Measurements from ENCODE around the gene CHAF1B.

Gene CHAF1B

DNA sequence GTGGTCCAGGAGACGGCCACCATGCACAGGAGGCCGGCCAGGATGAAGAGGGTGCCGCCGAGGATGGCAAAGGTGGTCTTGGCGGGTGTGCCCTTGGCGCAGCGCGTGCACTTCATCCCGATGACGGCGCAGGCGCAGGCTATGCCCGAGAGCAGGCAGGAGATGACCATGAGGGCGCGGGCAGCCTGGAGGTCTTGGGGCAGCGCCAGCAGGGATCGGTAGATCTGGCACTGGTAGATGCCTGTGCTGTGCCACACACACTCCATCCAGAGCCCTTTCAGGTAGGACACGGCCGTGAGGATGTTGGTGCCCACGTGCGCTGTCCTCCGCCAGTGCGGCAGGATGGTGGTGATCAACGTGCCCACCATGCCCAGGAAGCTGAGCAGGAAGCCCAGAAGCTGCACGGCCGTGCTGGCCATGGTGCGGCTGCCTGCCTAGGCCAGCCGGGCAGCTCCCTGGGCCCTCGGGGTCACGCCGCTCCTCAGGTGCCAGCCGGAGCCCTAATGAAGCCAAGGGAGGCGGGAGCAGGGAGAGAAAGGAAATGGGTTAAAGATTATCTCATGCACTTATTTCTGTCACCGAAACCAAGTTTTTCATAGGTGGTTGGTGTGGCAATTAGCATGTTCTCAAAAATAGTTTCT is 76.2 kb downstream of the CHAF1B start:
- Histone ChIP-seq H3K9me2 (replicated peaks; ENCODE audit: control insufficient read depth, low read length) (no peaks in the 10 kb centered on the region), H3K4me1 (ENCODE audit: control insufficient read depth, low read length) (no peaks in the 10 kb centered on the region), H3K4me3 (ENCODE audit: low read length) (no peak overlapping the region), H3K27ac (ENCODE audit: low read depth, low read length) (no peak overlapping the region), H3K79me2 (ENCODE audit: control insufficient read depth, low read length) (no peaks in the 10 kb centered on the region), H4K20me1 (ENCODE audit: control insufficient read depth, insufficient read depth, low read depth, low read length) (no peaks in the 10 kb centered on the region), H3K36me3 (ENCODE audit: control insufficient read depth, low read length) (no peaks in the 10 kb centered on the region), H3K4me2 (ENCODE audit: low read length) (no peak overlapping the region), H3K27me3 (ENCODE audit: control insufficient read depth, low read length) (no peaks in the 10 kb centered on the region), H3F3A (ENCODE audit: control insufficient read depth, insufficient read depth) (no peaks in the 10 kb centered on the region), H3K9me3 (ENCODE audit: control insufficient read depth, insufficient read depth, low read length) (no peaks in the 10 kb centered on the region)
- TF ChIP-seq, protein P1, sequence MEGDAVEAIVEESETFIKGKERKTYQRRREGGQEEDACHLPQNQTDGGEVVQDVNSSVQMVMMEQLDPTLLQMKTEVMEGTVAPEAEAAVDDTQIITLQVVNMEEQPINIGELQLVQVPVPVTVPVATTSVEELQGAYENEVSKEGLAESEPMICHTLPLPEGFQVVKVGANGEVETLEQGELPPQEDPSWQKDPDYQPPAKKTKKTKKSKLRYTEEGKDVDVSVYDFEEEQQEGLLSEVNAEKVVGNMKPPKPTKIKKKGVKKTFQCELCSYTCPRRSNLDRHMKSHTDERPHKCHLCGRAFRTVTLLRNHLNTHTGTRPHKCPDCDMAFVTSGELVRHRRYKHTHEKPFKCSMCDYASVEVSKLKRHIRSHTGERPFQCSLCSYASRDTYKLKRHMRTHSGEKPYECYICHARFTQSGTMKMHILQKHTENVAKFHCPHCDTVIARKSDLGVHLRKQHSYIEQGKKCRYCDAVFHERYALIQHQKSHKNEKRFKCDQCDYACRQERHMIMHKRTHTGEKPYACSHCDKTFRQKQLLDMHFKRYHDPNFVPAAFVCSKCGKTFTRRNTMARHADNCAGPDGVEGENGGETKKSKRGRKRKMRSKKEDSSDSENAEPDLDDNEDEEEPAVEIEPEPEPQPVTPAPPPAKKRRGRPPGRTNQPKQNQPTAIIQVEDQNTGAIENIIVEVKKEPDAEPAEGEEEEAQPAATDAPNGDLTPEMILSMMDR (IDR thresholded peaks at IDR 0.05; ENCODE audit: low read depth, low read length, poor library complexity, severe bottlenecking) = no peak
- TF ChIP-seq EZH2phosphoT487 (IDR thresholded peaks at IDR 0.05; ENCODE audit: borderline replicate concordance, low read length) = no peak

DNA sequence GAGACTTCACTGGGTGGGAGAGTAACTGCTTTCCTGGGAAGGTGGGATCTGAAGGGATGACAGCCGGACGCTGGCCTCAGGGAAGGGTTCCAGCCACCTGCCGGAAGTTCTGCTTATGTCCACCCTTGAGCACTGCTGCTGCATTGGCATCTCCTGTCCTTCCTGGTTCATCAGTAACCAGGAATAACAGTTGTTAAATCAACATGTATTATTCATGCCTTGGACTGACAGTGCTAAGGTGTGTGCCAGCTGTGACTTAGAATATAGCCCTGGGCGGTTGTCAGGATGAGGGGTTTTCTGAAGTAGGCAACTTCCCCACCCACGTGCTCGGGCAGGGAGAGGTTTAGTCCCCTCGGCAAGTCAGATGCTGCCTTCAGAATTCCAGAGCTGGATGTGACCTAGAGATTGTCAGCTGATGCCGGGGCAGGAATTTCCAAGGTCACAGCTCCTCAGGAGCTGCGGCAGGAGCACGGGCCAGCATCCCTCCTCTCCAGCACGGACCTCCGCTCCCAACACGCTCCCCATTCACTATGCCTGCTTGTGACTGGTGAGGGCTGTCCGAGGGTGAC is 76.8 kb downstream of the CHAF1B start:
- Histone ChIP-seq H3K27ac (ENCODE audit: low read depth, low read length) (no peak overlapping the region), H3K4me2 (ENCODE audit: low read length) (no peak overlapping the region), H3K36me3 (ENCODE audit: control insufficient read depth, low read length) (no peaks in the 10 kb centered on the region), H3K4me3 (ENCODE audit: low read length) (no peak overlapping the region), H3F3A (ENCODE audit: control insufficient read depth, insufficient read depth) (no peaks in the 10 kb centered on the region), H3K9me3 (ENCODE audit: control insufficient read depth, insufficient read depth, low read length) (no peaks in the 10 kb centered on the region), H3K27me3 (ENCODE audit: control insufficient read depth, low read length) (no peaks in the 10 kb centered on the region), H4K20me1 (ENCODE audit: control insufficient read depth, insufficient read depth, low read depth, low read length) (no peaks in the 10 kb centered on the region), H3K4me1 (ENCODE audit: control insufficient read depth, low read length) (no peaks in the 10 kb centered on the region), H3K79me2 (ENCODE audit: control insufficient read depth, low read length) (no peaks in the 10 kb centered on the region), H3K9me2 (replicated peaks; ENCODE audit: control insufficient read depth, low read length) (no peaks in the 10 kb centered on the region)
- TF ChIP-seq, protein P1 (IDR thresholded peaks at IDR 0.05; ENCODE audit: low read depth, low read length, poor library complexity, severe bottlenecking) = no peak
- no peak for TF ChIP-seq EZH2phosphoT487 (IDR thresholded peaks at IDR 0.05; ENCODE audit: borderline replicate concordance, low read length)

DNA sequence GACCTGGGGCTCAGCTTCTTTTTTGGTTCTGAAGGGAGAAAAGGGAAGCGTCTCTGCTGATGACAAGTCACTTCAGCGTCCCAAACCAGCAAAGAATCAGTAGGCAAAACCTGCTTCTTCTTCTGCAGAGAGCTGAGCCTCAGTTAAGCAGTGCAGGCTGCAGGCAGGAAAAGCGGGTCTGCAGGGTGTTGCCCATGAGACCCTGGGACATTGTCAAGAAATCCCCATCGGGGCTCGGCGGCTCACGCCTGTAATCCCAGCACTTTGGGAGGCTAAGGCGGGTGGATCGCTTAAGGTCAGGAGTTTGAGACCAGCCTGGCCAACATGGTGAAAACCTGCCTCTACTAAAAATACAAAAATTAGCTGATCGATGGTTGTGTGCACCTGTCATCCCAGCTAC is 78.0 kb downstream of the CHAF1B start:
- no peaks in the 10 kb centered on the region for H3F3A ChIP-seq (ENCODE audit: control insufficient read depth, insufficient read depth)
- no peaks in the 10 kb centered on the region for H3K36me3 ChIP-seq (ENCODE audit: control insufficient read depth, low read length)
- TF ChIP-seq, protein P1 (IDR thresholded peaks at IDR 0.05; ENCODE audit: low read depth, low read length, poor library complexity, severe bottlenecking) = no peak
- TF ChIP-seq EZH2phosphoT487 (IDR thresholded peaks at IDR 0.05; ENCODE audit: borderline replicate concordance, low read length) = no peak
- H3K4me2 ChIP-seq (ENCODE audit: low read length) = no peak overlapping the region
- H3K27ac ChIP-seq (ENCODE audit: low read depth, low read length) = no peak overlapping the region
- no peak overlapping the region for H3K4me3 ChIP-seq (ENCODE audit: low read length)
- no peaks in the 10 kb centered on the region for H3K79me2 ChIP-seq (ENCODE audit: control insufficient read depth, low read length)
- H3K9me3 ChIP-seq (ENCODE audit: control insufficient read depth, insufficient read depth, low read length) = no peaks in the 10 kb centered on the region
- H3K4me1 ChIP-seq (ENCODE audit: control insufficient read depth, low read length) = no peaks in the 10 kb centered on the region
- no peaks in the 10 kb centered on the region for H3K9me2 ChIP-seq (replicated peaks; ENCODE audit: control insufficient read depth, low read length)
- no peaks in the 10 kb centered on the region for H3K27me3 ChIP-seq (ENCODE audit: control insufficient read depth, low read length)
- no peaks in the 10 kb centered on the region for H4K20me1 ChIP-seq (ENCODE audit: control insufficient read depth, insufficient read depth, low read depth, low read length)

Data from DOHH2 (cell line).